ENCODE data around the gene TYK2. TPM values are rescaled to one million over a fixed set of nuclear protein-coding genes. Genes with fewer than 3 reads are reported as not detected.

Gene TYK2
- total RNA-seq, 4 donors from 2014 or later = 80.4 to 200 (median 124) TPM

DNA sequence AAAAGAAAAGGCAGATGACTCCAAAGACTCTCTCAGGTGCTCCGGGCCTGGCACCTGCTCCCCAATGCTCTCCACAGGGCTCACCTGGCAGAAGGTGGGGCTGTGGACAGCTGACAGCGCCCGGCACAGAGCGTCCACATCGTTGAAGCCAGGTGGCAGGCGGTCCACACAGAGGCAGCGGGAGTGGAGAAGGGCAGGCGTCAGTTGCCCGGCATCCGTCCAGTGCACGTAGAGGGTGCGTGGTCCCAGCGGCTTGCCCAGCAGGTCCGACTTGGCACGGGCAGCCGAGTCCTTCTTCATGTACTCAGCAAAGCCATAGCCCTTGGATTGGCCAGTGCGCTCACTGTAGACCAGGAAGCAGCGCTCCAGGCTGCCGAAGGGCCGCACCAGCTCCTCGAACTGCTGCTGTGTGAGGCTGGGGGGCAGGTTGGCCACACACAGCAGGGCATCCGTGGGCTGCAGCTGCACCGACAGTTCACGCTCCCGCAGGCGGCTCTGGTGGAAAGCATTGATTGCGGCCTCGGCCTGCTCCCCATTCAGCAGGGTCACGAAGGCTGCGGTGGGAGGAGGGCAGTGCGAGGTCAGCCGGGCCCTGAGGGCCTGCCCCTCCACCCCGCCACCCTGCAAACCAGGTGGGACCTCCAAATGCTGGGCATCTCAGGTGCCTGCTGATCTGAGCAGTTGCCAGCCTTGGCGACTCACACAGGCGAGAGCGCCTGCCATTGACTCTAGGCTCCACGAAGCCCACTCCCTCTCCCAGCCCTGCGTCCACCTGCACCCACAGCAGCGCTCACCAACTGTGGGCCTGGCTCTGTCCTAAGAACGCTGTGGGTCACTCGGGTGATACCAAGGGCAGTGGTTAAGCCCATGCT, 51.6 kb downstream of the TYK2 start:
- H3K27me3 ChIP-seq = no peaks in the 10 kb centered on the region
- H3K27ac ChIP-seq = no peak overlapping the region
- no peaks in the 10 kb centered on the region for H3K9me3 ChIP-seq
- no peak for TF ChIP-seq EP300 (IDR thresholded peaks at IDR 0.05)
- TF ChIP-seq, protein P1, sequence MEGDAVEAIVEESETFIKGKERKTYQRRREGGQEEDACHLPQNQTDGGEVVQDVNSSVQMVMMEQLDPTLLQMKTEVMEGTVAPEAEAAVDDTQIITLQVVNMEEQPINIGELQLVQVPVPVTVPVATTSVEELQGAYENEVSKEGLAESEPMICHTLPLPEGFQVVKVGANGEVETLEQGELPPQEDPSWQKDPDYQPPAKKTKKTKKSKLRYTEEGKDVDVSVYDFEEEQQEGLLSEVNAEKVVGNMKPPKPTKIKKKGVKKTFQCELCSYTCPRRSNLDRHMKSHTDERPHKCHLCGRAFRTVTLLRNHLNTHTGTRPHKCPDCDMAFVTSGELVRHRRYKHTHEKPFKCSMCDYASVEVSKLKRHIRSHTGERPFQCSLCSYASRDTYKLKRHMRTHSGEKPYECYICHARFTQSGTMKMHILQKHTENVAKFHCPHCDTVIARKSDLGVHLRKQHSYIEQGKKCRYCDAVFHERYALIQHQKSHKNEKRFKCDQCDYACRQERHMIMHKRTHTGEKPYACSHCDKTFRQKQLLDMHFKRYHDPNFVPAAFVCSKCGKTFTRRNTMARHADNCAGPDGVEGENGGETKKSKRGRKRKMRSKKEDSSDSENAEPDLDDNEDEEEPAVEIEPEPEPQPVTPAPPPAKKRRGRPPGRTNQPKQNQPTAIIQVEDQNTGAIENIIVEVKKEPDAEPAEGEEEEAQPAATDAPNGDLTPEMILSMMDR (IDR thresholded peaks at IDR 0.05) = no peak
- no peak for TF ChIP-seq POLR2A (IDR thresholded peaks at IDR 0.05)
- no peak for TF ChIP-seq POLR2AphosphoS5 (IDR thresholded peaks at IDR 0.05)
- peaks cover 17% of the 10 kb centered on the region for H3K4me1 ChIP-seq
- H3K36me3 ChIP-seq = peaks cover 66% of the 10 kb centered on the region
- no peak overlapping the region for H3K4me3 ChIP-seq
- no peak for DNase-seq (ENCODE audit: low spot score in 2 of 2)
- 93% methylated on average over 20 of the region's 41 CpGs for WGBS

DNA sequence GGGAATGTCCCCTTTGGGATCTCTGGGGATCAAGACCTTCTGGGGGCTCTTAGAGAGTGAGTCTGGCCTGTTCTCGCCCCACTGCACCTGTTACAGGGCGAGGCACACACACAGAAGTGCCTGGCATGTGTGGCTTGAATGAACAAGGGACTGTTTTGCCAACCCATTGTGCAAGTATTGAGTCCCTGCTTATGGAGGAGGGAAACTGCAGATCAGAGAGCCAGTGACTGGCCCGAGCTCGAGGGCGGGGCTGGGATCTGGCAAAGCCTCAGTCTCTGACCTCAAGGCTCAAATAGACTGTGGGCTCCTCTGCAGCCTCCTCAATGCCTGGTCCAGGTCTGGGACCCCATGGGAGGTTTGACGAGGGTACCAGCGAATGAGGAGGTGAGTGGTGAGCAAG, 52.6 kb downstream of the TYK2 start:
- TF ChIP-seq EP300 (IDR thresholded peaks at IDR 0.05) (no peak), POLR2AphosphoS5 (IDR thresholded peaks at IDR 0.05) (no peak), POLR2A (IDR thresholded peaks at IDR 0.05) (no peak)
- TF ChIP-seq, protein P1 (IDR thresholded peaks at IDR 0.05) = no peak
- no peak overlapping the region for H3K27ac ChIP-seq
- H3K4me1 ChIP-seq = peaks cover 13% of the 10 kb centered on the region
- no peaks in the 10 kb centered on the region for H3K9me3 ChIP-seq
- peaks cover 76% of the 10 kb centered on the region for H3K36me3 ChIP-seq
- no peak overlapping the region for H3K4me3 ChIP-seq
- DNase-seq (ENCODE audit: low spot score in 2 of 2) = no peak
- H3K27me3 ChIP-seq = no peaks in the 10 kb centered on the region
- 86% methylated on average over 5 of the region's 7 CpGs for WGBS

DNA sequence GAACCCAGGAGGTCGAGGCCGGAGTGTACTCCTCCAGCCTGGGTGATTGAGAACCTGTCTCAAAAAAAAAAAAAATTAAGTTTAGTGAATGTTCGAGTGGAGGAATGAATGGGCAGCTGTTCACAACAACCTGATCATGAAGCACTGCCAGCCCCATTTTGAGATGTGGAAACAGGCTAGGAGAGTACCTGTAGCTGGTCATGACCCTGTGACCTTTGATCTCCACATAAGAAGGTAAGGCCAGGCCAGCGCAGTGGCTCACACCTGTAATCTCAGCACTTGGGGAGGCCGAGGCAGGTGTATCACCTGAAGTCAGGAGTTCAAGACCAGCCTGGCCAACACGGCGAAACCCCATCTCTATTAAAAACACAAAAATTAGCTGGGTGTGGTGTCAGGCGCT, 54.6 kb downstream of the TYK2 start:
- 91% methylated on average over 8 of the region's 8 CpGs for WGBS
- peaks cover 97% of the 10 kb centered on the region for H3K36me3 ChIP-seq

DNA sequence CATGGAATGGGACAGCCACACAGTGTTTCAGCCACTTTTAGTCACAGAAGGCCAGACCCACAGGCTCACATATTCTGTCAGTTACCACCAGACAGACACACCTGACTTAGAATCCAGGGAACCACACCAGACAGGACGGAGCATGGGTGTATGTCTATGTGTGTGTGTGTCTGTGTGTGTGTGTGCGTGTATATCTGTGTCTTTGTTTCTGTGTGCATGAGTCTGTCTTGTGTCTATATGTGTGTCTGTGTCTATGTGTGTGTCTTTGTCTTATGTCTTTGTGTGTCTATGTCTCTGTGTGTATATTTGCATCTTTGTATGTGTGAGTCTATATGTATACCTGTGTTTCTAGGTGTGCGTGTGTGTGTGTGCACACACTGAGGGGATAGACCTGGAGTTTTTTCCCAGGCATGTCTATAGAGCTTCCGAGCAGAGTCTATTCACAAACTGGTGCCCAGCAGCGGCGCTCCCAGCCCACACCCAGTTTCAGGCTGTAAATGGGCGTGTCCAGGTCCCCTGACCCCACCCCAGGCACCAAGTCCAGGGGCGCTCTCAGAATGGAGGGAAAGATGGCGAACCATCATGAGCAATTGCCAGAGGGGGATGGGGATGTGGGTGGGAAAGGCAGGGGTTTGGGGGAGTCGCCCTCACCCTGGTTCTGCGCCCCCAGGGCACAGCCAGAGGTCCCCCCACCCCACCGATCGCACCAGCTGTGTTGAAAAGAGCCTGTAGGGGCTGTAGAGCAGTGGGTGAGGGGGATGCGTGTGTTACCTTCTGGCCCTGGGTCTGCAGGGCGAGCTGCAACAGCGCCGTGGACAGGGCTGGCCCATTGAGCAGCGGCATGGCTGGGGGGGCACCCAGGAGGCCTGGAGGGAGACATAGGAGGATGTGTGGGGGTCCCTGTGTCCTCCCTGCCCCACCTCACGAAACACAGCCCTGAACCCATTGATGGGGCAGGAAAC, 58.2 kb downstream of the TYK2 start:
- Histone ChIP-seq H3K27ac (no peak overlapping the region), H3K9me3 (no peaks in the 10 kb centered on the region), H3K4me1 (no peaks in the 10 kb centered on the region), H3K27me3 (no peaks in the 10 kb centered on the region), H3K4me3 (no peak overlapping the region), H3K36me3 (peaks cover 98% of the 10 kb centered on the region)
- WGBS = 88% methylated on average over 16 of the region's 19 CpGs
- TF ChIP-seq, protein P1 (IDR thresholded peaks at IDR 0.05) = no peak
- TF ChIP-seq POLR2A (IDR thresholded peaks at IDR 0.05) = no peak
- no peak for TF ChIP-seq EP300 (IDR thresholded peaks at IDR 0.05)
- TF ChIP-seq POLR2AphosphoS5 (IDR thresholded peaks at IDR 0.05) = no peak
- no peak for DNase-seq (ENCODE audit: low spot score in 2 of 2)

More for the DNA sequence above, 54.6 kb downstream of the TYK2 start:
- Histone ChIP-seq H3K27me3 (no peaks in the 10 kb centered on the region), H3K4me3 (no peak overlapping the region), H3K9me3 (no peaks in the 10 kb centered on the region), H3K4me1 (no peaks in the 10 kb centered on the region), H3K27ac (no peak overlapping the region)
- DNase-seq (ENCODE audit: low spot score in 2 of 2) = no peak
- TF ChIP-seq EP300 (IDR thresholded peaks at IDR 0.05) (no peak), POLR2AphosphoS5 (IDR thresholded peaks at IDR 0.05) (no peak), POLR2A (IDR thresholded peaks at IDR 0.05) (no peak)
- TF ChIP-seq, protein P1 (IDR thresholded peaks at IDR 0.05) = no peak

Measured in suprapubic skin (tissue), 4 donors.